SKM-1 treated with dmso at 0.1 percent for 144 hours (cell line): ENCODE results near the gene TBC1D9.

Source experiments
- DNase-seq: peaks from one replicate; lab custom pipeline; 2025; ENCODE audit not compliant: unreplicated experiment; lab: John Stamatoyannopoulos, UW

Gene TBC1D9

GRCh38 chr4:140697709-140698560, 58.2 kb downstream of the TBC1D9 start:
- no peak for DNase-seq

GRCh38 chr4:140695483-140695882, 60.7 kb downstream of the TBC1D9 start:
- no peak for DNase-seq

- DNase-seq: no peak
Measured at GRCh38 chr4:140693562-140693961, 62.6 kb downstream of the TBC1D9 start.

- DNase-seq: no peak
Measured at GRCh38 chr4:140691369-140691768, 64.8 kb downstream of the TBC1D9 start.

- no peak for DNase-seq
Measured at GRCh38 chr4:140690093-140690492, 66.1 kb downstream of the TBC1D9 start.

- no peak for DNase-seq
Measured at GRCh38 chr4:140689623-140690022, 66.6 kb downstream of the TBC1D9 start.

GRCh38 chr4:140688711-140689598, 67.2 kb downstream of the TBC1D9 start:
- DNase-seq: no peak

GRCh38 chr4:140686796-140687195, 69.4 kb downstream of the TBC1D9 start:
- no peak for DNase-seq

- no peak for DNase-seq
Measured at GRCh38 chr4:140684314-140684713, 71.9 kb downstream of the TBC1D9 start.

- DNase-seq: no peak
Measured at GRCh38 chr4:140681201-140681600, 75.0 kb downstream of the TBC1D9 start.

GRCh38 chr4:140680686-140681085, 75.5 kb downstream of the TBC1D9 start:
- no peak for DNase-seq

- no peak for DNase-seq
Measured at GRCh38 chr4:140679576-140679975, 76.6 kb downstream of the TBC1D9 start.

- no peak for DNase-seq
Measured at GRCh38 chr4:140675599-140676231, 80.5 kb downstream of the TBC1D9 start.

GRCh38 chr4:140673729-140674128, 82.5 kb downstream of the TBC1D9 start:
- no peak for DNase-seq

- DNase-seq: no peak
Measured at GRCh38 chr4:140672416-140672815, 83.8 kb downstream of the TBC1D9 start.

- DNase-seq: no peak
Measured at GRCh38 chr4:140668111-140668510, 88.1 kb downstream of the TBC1D9 start.

- no peak for DNase-seq
Measured at GRCh38 chr4:140666889-140667614, 89.1 kb downstream of the TBC1D9 start.

- peak; percentile 40 for DNase-seq
Measured at GRCh38 chr4:140662082-140662869, 93.9 kb downstream of the TBC1D9 start.

GRCh38 chr4:140661550-140661949, 94.6 kb downstream of the TBC1D9 start:
- no peak for DNase-seq
